Measurements from ENCODE around the gene MYL6B.

DNA sequence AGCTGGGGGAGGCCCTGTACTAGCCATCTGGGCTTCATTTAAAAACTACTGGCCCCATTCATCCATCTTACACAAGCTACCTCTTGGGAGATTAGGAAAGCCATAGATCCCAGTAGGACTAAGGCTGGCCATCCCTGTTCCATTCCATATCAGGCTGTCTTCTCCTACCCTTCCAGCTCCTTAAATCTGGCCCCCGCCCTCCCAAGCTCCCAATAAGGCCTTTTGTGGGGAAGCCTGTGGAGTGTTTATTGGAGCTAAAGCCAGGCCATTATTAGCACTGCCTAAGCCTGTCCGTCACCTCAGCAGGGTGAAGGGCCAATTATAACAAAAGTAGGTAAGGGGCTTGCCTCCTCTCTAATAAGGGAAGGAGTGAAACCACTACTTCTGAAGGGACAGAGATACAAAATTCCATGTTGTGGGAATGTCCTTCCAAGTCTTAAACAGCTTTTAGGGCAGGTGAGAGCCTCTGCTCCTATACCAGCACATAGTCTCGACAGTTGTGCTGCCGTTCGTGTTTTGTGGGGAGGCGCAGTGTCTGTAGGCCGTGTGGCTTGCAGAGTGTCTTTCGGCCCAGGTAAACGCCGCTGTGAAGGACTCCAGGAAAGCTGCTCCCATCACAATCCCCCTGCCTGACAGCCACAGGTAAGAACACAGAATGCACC is 9.4 kb downstream of the MYL6B start:
- TF ChIP-seq, protein P1, sequence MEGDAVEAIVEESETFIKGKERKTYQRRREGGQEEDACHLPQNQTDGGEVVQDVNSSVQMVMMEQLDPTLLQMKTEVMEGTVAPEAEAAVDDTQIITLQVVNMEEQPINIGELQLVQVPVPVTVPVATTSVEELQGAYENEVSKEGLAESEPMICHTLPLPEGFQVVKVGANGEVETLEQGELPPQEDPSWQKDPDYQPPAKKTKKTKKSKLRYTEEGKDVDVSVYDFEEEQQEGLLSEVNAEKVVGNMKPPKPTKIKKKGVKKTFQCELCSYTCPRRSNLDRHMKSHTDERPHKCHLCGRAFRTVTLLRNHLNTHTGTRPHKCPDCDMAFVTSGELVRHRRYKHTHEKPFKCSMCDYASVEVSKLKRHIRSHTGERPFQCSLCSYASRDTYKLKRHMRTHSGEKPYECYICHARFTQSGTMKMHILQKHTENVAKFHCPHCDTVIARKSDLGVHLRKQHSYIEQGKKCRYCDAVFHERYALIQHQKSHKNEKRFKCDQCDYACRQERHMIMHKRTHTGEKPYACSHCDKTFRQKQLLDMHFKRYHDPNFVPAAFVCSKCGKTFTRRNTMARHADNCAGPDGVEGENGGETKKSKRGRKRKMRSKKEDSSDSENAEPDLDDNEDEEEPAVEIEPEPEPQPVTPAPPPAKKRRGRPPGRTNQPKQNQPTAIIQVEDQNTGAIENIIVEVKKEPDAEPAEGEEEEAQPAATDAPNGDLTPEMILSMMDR (conservative IDR thresholded peaks at IDR 0.05): no peak
- no peak for TF ChIP-seq ZFX (IDR thresholded peaks at IDR 0.05)
